HepG2 (cell line): ENCODE results near the gene GDF11. TPM values are rescaled to one million over a fixed set of nuclear protein-coding genes. Genes with fewer than 3 reads are reported as not detected.

ENCODE experiments used
- ATAC-seq: fragments of 200-7000 bp; cut with Tn5 transposase; 3 replicates; pipeline ENCODE4 v1.9.1; 2020; ENCODE audit warnings: mild to moderate bottlenecking, moderate library complexity
- BruUV-seq: library from RNA; stranded (reverse); fragments of 400-500 nt; replicated peaks from 2 replicates; lab custom pipeline; 2021; lab: Mats Ljungman, UMichigan
- CTCF ChIA-PET: fragments of 300-600 bp; formaldehyde crosslinking; extraction: SDS; loops from one replicate; lab custom pipeline; 2021; ENCODE audit warnings: low total read pairs, inconsistent platforms, low intra/inter-chr PET ratio; lab: Yijun Ruan, JAX
- POLR2A ChIA-PET: fragments of 350-600 bp; sonication (Branson Sonifier 250); formaldehyde crosslinking; loops from one replicate; lab custom pipeline; 2020; ENCODE audit warnings: antibody characterized with exemption, inconsistent platforms; lab: Yijun Ruan, JAX
- DNase-seq: peaks from one replicate; pipeline ENCODE4 v3.0.0-alpha.2; 2015; ENCODE audit warnings: low spot score
- FAIRE-seq: peaks from 3 replicates; lab custom pipeline; 2011; peaks lifted over from hg19 to GRCh38; lab: Jason Lieb, UNC
- H2AFZ ChIP-seq: one replicate; pipeline ENCODE4 v1.6.1; 2011; ENCODE audit warnings: low read length, inconsistent platforms
- H3K27ac ChIP-seq: fragments of 300-600 bp; 3 replicates; pipeline ENCODE4 v1.8.0; 2011; ENCODE audit warnings: mixed run types, mild to moderate bottlenecking, mixed read lengths, low read length, inconsistent platforms; ENCODE audit not compliant: insufficient read depth; ENCODE audit errors: extremely low read length
- H3K27me3 ChIP-seq, 2 experiments: fragments of 200-600 bp in 1 of 2; 2 replicates in 1 of 2; 3 replicates in 1 of 2; pipeline versions ENCODE4 v1.6.0 to v1.8.0; 2011; ENCODE audit warnings: low read length in 2 of 2, mild to moderate bottlenecking in 2 of 2, moderate library complexity in 2 of 2, inconsistent platforms in 1 of 2; ENCODE audit not compliant: insufficient read depth in 2 of 2, control insufficient read depth in 1 of 2
- H3K36me3 ChIP-seq, 2 experiments: fragments of 200-600 bp in 1 of 2; replicated peaks in 1 of 2; 2 replicates in 1 of 2; 3 replicates in 1 of 2; pipeline versions ENCODE4 v1.5.1 to v1.8.0; 2011; ENCODE audit warnings: low read length in 2 of 2, inconsistent platforms in 1 of 2; ENCODE audit not compliant: insufficient read depth in 2 of 2, control insufficient read depth in 1 of 2
- H3K4me1 ChIP-seq: 2 replicates; pipeline ENCODE4 v1.5.1; 2012; ENCODE audit warnings: low read length, inconsistent platforms; ENCODE audit not compliant: insufficient read depth
- H3K4me2 ChIP-seq: 2 replicates; pipeline ENCODE4 v1.6.0; 2011; ENCODE audit warnings: low read depth, low read length, inconsistent platforms
- H3K4me3 ChIP-seq, 3 experiments: fragments of 200-600 bp in 1 of 3; sonication (generic), shearing (Covaris generic) in 1 of 3; replicated peaks in 1 of 3; 2 replicates each; pipeline ENCODE4 v1.5.1; 2011 to 2016; ENCODE audit warnings: low read length in 3 of 3, inconsistent platforms in 2 of 3, low read depth in 2 of 3, mild to moderate bottlenecking in 2 of 3, control low read depth in 1 of 3, mixed read lengths in 1 of 3; ENCODE audit not compliant: insufficient read depth in 1 of 3
- H3K79me2 ChIP-seq: one replicate; pipeline ENCODE4 v1.6.1; 2011; ENCODE audit warnings: low read length, inconsistent platforms; ENCODE audit not compliant: insufficient read depth
- H3K9ac ChIP-seq: 2 replicates; pipeline ENCODE4 v1.6.0; 2011; ENCODE audit warnings: mild to moderate bottlenecking, low read depth, low read length, inconsistent platforms; ENCODE audit not compliant: insufficient read depth
- H3K9me3 ChIP-seq: 2 replicates; pipeline ENCODE4 v1.5.1; 2012; ENCODE audit warnings: mild to moderate bottlenecking, low read length
- H4K20me1 ChIP-seq: 2 replicates; pipeline ENCODE4 v1.6.0; 2011; ENCODE audit warnings: inconsistent platforms, mild to moderate bottlenecking, low read length, moderate library complexity; ENCODE audit not compliant: insufficient read depth
- AKAP8 ChIP-seq: sonication (generic); formaldehyde crosslinking; IDR thresholded peaks from 2 replicates; pipeline ENCODE4 v1.5.1; 2020; ENCODE audit warnings: mild to moderate bottlenecking, missing genetic modification reagents
- ARHGAP35 ChIP-seq: sonication (generic); formaldehyde crosslinking; IDR thresholded peaks from 2 replicates; pipeline ENCODE4 v1.9.0; 2022; ENCODE audit warnings: mild to moderate bottlenecking, inconsistent platforms, moderate library complexity, missing genetic modification reagents, borderline replicate concordance
- CHCHD3 ChIP-seq: sonication (generic); formaldehyde crosslinking; IDR thresholded peaks from 2 replicates; pipeline ENCODE4 v1.8.0; 2022; ENCODE audit warnings: mild to moderate bottlenecking, missing genetic modification reagents, moderate library complexity
- DRAP1 ChIP-seq: IDR thresholded peaks from 2 replicates; pipeline ENCODE4 v1.6.1; 2016; ENCODE audit warnings: missing genetic modification reagents, missing compliant biosample characterization
- FOXJ3 ChIP-seq: sonication (generic); formaldehyde crosslinking; IDR thresholded peaks from 2 replicates; pipeline ENCODE4 v1.4.0; 2020; ENCODE audit warnings: missing genetic modification reagents, mild to moderate bottlenecking, borderline replicate concordance
- GABPB1 ChIP-seq: IDR thresholded peaks from 2 replicates; pipeline ENCODE4 v1.6.1; 2016; ENCODE audit warnings: mild to moderate bottlenecking, missing genetic modification reagents, moderate library complexity, missing compliant biosample characterization
- HDAC6 ChIP-seq: fragments of 200-600 bp; sonication (generic); IDR thresholded peaks from 2 replicates; pipeline ENCODE4 v1.7.0; 2017; ENCODE audit warnings: mild to moderate bottlenecking, antibody characterized with exemption, low read length, low read depth
- MBD4 ChIP-seq: IDR thresholded peaks from 2 replicates; pipeline ENCODE4 v1.6.1; 2012; ENCODE audit warnings: low read length, inconsistent platforms, borderline replicate concordance
- MLLT10 ChIP-seq: sonication (generic); formaldehyde crosslinking; IDR thresholded peaks from 2 replicates; pipeline ENCODE4 v1.4.0; 2020; ENCODE audit warnings: missing genetic modification reagents
- RAD21 ChIP-seq: fragments of 450-650 bp; formaldehyde crosslinking; IDR thresholded peaks from 2 replicates; pipeline ENCODE4 v1.5.0; 2020; ENCODE audit warnings: mild to moderate bottlenecking
- SMAD3 ChIP-seq: sonication (generic); formaldehyde crosslinking; IDR thresholded peaks from 2 replicates; pipeline ENCODE4 v1.4.0; 2020; ENCODE audit warnings: missing genetic modification reagents
- SNRNP70 ChIP-seq: fragments of 200-400 bp; formaldehyde crosslinking; IDR thresholded peaks from 2 replicates; pipeline ENCODE4 v1.6.1; 2017; ENCODE audit warnings: mild to moderate bottlenecking, low read depth, low read length, moderate library complexity
- STAG1 ChIP-seq: sonication (generic); formaldehyde crosslinking; IDR thresholded peaks from 2 replicates; pipeline ENCODE4 v1.4.0; 2020; ENCODE audit warnings: missing genetic modification reagents
- ZFYVE20 ChIP-seq: sonication (generic); formaldehyde crosslinking; IDR thresholded peaks from 2 replicates; pipeline ENCODE4 v1.8.0; 2023; ENCODE audit warnings: low read depth, mild to moderate bottlenecking, moderate library complexity, missing genetic modification reagents, borderline replicate concordance
- ZNF598 ChIP-seq: sonication (generic); formaldehyde crosslinking; IDR thresholded peaks from 2 replicates; pipeline ENCODE4 v1.5.1; 2020; ENCODE audit warnings: mild to moderate bottlenecking, missing genetic modification reagents, borderline replicate concordance
- ZNF746 ChIP-seq: sonication (generic); formaldehyde crosslinking; IDR thresholded peaks from 2 replicates; pipeline ENCODE4 v1.8.0; 2022; ENCODE audit warnings: mild to moderate bottlenecking, missing genetic modification reagents
- ZNF883 ChIP-seq: sonication (generic); formaldehyde crosslinking; IDR thresholded peaks from 2 replicates; pipeline ENCODE4 v1.5.1; 2020; ENCODE audit warnings: mild to moderate bottlenecking, missing genetic modification reagents; ENCODE audit errors: not compliant biosample characterization
- ZSCAN30 ChIP-seq: sonication (generic); formaldehyde crosslinking; IDR thresholded peaks from 2 replicates; pipeline ENCODE4 v1.5.0; 2020; ENCODE audit warnings: mild to moderate bottlenecking, missing genetic modification reagents
- WGBS: methylation state at CpG from one replicate; pipeline ENCODE4 v1.1.6; 2017; ENCODE audit warnings: low lambda C conversion rate; 5-methylcytosine and 5-hydroxymethylcytosine counted together
- in situ Hi-C: cut with HindIII; loops from 2 replicates; pipeline ENCODE4 v1.10.0; 2017; ENCODE audit warnings: low pct_unique_long_range_greater_than_20kb; ENCODE audit not compliant: extremely low pct_ligation_motif_present
- intact Hi-C: fragments of 100-400 bp; cut with micrococcal nuclease; formaldehyde crosslinking; loops from one replicate; pipeline ENCODE4 v1.10.0; 2022; ENCODE audit not compliant: unreplicated experiment
- polyA plus RNA-seq, 8 experiments: library from polyadenylated mRNA; depleted of rRNA in 3 of 8; stranded (reverse) in 7 of 8; unstranded in 1 of 8; fragments of >200 nt; fragmentation: Illumina TruSeq in 4 of 8; extraction: Trizol in 4 of 8; gene quantifications; 2 replicates each; pipeline versions ENCODE4 v1.2.1 to v1.2.3, GENCODE V29; 2011 to 2016; ENCODE audit warnings: low read depth in 4 of 8, missing spikeins in 1 of 8, mixed read lengths in 1 of 8; ENCODE audit not compliant: insufficient read depth in 1 of 8
- total RNA-seq, 5 experiments: library from RNA; depleted of rRNA; stranded (reverse); fragments of >200 nt; fragmentation: Illumina TruSeq; extraction: Trizol; gene quantifications; 2 replicates each; pipeline ENCODE4 v1.2.3, GENCODE V29; 2016; ENCODE audit warnings: low read depth in 1 of 5
- TF ChIP-seq, protein P1 (sequence below): IDR thresholded peaks from 2 replicates; pipeline ENCODE4 v1.6.1; 2016; ENCODE audit warnings: missing biosample characterization, missing genetic modification reagents, low read depth
- TF ChIP-seq, protein P2 (sequence below): IDR thresholded peaks from 2 replicates; pipeline ENCODE4 v1.6.1; 2016; ENCODE audit warnings: low read depth

The GDF11 gene
- total and polyA plus RNA-seq, 2 of the 13 experiments (the other 11 are each of a cell fraction or from before 2014, with no cell fraction given), result 0.63 to 1.5 TPM

DNA sequence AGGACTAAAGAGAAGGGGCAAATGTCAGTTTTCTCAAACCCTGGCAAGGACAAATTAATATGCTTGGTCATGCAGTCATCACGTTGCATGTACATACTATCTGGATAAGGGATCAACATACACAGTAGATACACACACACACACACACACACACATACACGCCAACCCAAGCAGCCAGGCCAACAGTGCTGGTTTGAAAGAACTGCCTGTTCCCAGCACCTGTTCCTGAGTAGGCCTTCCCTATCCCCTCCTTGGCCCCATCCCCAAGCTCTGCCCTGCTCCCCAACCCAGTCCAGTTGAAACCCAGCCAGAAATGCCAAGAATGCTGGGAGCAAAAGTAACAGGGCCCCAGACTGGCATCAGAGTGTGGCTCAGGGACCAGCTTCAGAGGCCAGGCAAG, 39.6 kb upstream of the GDF11 start:
- in situ Hi-C loops (no loop called here), intact Hi-C loops (no loop called here)
- H4K20me1 ChIP-seq, result no peaks in the 10 kb centered on the region
- BruUV-seq, result no TSS peak
- FAIRE-seq (no peak), DNase-seq (no peak), ATAC-seq (no peak)
- H3K9me3 ChIP-seq, result no peaks in the 10 kb centered on the region
- H3K9ac ChIP-seq, result no peak overlapping the region
- 29% methylated on average over 2 of the region's 2 CpGs for WGBS
- H3K4me1 ChIP-seq, result peaks cover 89% of the 10 kb centered on the region
- H3K27me3 ChIP-seq, result peaks cover 8 to 39% of the 10 kb centered on the region in 2 experiments; a peak in 4 of 5 replicates
- no peaks in the 10 kb centered on the region for H3K79me2 ChIP-seq
- no peaks in the 10 kb centered on the region for H3K36me3 ChIP-seq
- ChIA-PET POLR2A (interaction anchor here (1.2 kb wide), 1 partner anchor 22 kb away, joined by 3 read pairs; a partner anchor contains a TSS), CTCF (no interaction called here)
- no peak overlapping the region for H2AFZ ChIP-seq
- H3K4me3 ChIP-seq, result no peak overlapping the region; a peak in 1 of 6 replicates
- H3K27ac ChIP-seq, result no peak overlapping the region
- TF ChIP-seq ZFYVE20 (CRISPR knock-in tag) (no peak), FOXJ3 (CRISPR knock-in tag) (no peak), HDAC6 (no peak), ZNF883 (no peak), GABPB1 (CRISPR knock-in tag) (no peak), SNRNP70 (no peak), MLLT10 (no peak), RAD21 (CRISPR knock-in tag) (no peak), STAG1 (CRISPR knock-in tag) (no peak), CHCHD3 (no peak), ZNF598 (CRISPR knock-in tag) (no peak), ZNF746 (CRISPR knock-in tag) (no peak), AKAP8 (CRISPR knock-in tag) (no peak), ZSCAN30 (CRISPR knock-in tag) (no peak), ARHGAP35 (CRISPR knock-in tag) (no peak), MBD4 (no peak), SMAD3 (CRISPR knock-in tag) (no peak), DRAP1 (CRISPR knock-in tag) (no peak)
- TF ChIP-seq, protein P1, sequence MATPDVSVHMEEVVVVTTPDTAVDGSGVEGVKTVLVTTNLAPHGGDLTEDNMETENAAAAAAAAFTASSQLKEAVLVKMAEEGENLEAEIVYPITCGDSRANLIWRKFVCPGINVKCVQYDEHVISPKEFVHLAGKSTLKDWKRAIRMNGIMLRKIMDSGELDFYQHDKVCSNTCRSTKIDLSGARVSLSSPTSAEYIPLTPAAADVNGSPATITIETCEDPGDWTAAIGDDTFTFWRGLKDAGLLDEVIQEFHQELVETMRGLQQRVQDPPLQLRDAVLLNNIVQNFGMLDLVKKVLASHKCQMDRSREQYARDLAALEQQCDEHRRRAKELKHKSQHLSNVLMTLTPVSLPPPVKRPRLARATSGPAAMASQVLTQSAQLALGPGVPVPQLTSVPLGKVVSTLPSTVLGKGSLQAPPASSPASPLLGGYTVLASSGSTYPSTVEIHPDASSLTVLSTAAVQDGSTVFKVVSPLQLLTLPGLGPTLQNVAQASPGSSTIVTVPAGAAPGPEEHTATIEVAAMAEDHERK (CRISPR knock-in tag), result no peak
- TF ChIP-seq, protein P2, sequence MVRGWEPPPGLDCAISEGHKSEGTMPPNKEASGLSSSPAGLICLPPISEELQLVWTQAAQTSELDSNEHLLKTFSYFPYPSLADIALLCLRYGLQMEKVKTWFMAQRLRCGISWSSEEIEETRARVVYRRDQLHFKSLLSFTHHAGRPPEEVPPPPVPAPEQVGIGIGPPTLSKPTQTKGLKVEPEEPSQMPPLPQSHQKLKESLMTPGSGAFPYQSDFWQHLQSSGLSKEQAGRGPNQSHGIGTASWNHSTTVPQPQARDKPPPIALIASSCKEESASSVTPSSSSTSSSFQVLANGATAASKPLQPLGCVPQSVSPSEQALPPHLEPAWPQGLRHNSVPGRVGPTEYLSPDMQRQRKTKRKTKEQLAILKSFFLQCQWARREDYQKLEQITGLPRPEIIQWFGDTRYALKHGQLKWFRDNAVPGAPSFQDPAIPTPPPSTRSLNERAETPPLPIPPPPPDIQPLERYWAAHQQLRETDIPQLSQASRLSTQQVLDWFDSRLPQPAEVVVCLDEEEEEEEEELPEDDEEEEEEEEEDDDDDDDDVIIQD (CRISPR knock-in tag), result no peak
- peak overlapping the region; percentile 48; the same call in 1 of the 2 replicates for H3K4me2 ChIP-seq
